ENCODE data around the gene BRSK2.

GRCh38 chr11:1444823-1445422 is 55.2 kb downstream of the BRSK2 start:
- TF ChIP-seq PKNOX1 (IDR thresholded peaks at IDR 0.05) (no peak), SP1 (IDR thresholded peaks at IDR 0.05) (no peak), SUZ12 (IDR thresholded peaks at IDR 0.05) (no peak), FOXM1 (IDR thresholded peaks at IDR 0.05; ENCODE audit: borderline replicate concordance) (no peak), ARNT (IDR thresholded peaks at IDR 0.05) (no peak), ELF4 (IDR thresholded peaks at IDR 0.05) (no peak), HDGF (IDR thresholded peaks at IDR 0.05; ENCODE audit: borderline replicate concordance) (no peak), TARDBP (IDR thresholded peaks at IDR 0.05) (no peak), BHLHE40 (IDR thresholded peaks at IDR 0.05; ENCODE audit: borderline replicate concordance) (no peak), FOXA1 (IDR thresholded peaks at IDR 0.05) (no peak), CTBP1 (IDR thresholded peaks at IDR 0.05; ENCODE audit: borderline replicate concordance) (no peak)
